ENCODE results near the gene KRTAP13-1. TPM values are rescaled to one million over a fixed set of nuclear protein-coding genes. Genes with fewer than 3 reads are reported as not detected.

KRTAP13-1 gene
- total RNA-seq, 4 donors from 2014 or later, result 9.5 TPM; not detected in 3

GRCh38 chr21:30415993-30416392 lies 20.2 kb downstream of the KRTAP13-1 start:
- H3K4me3 ChIP-seq, result no peak overlapping the region
- 82% methylated on average over 5 of the region's 5 CpGs for WGBS
- H3K27me3 ChIP-seq, result no peaks in the 10 kb centered on the region
- H3K27ac ChIP-seq, result no peak overlapping the region
- no peak for DNase-seq (ENCODE audit: low spot score in 2 of 2)
- no peaks in the 10 kb centered on the region for H3K36me3 ChIP-seq
- H3K4me1 ChIP-seq, result no peaks in the 10 kb centered on the region
- H3K9me3 ChIP-seq, result no peaks in the 10 kb centered on the region
- TF ChIP-seq POLR2A (IDR thresholded peaks at IDR 0.05), result no peak
- no peak for TF ChIP-seq CTCF (IDR thresholded peaks at IDR 0.05)
- no peak for TF ChIP-seq POLR2AphosphoS5 (IDR thresholded peaks at IDR 0.05)
- no peak for TF ChIP-seq EP300 (IDR thresholded peaks at IDR 0.05)

- WGBS, result 68% methylated on average over 5 of the region's 5 CpGs
- no peak for DNase-seq (ENCODE audit: low spot score in 2 of 2)
- no peaks in the 10 kb centered on the region for H3K9me3 ChIP-seq
- H3K27me3 ChIP-seq, result peaks cover 4% of the 10 kb centered on the region
- TF ChIP-seq EP300 (IDR thresholded peaks at IDR 0.05) (no peak), CTCF (IDR thresholded peaks at IDR 0.05) (no peak), POLR2AphosphoS5 (IDR thresholded peaks at IDR 0.05) (no peak), POLR2A (IDR thresholded peaks at IDR 0.05) (no peak)
- no peaks in the 10 kb centered on the region for H3K36me3 ChIP-seq
- H3K4me3 ChIP-seq, result no peak within 1 kb of the TSS
- no peaks in the 10 kb centered on the region for H3K4me1 ChIP-seq
- no peak within 1 kb of the TSS for H3K27ac ChIP-seq
Measured at GRCh38 chr21:30425826-30426225, 30.0 kb downstream of the KRTAP13-1 start, which contains the start of gene KRTAP13-3. KRTAP13-3 (minus strand) TSS chr21:30425926; CDS start chr21:30425912, 14 bp downstream.

- Histone ChIP-seq H3K4me3 (no peak overlapping the region), H3K27me3 (peaks cover 4% of the 10 kb centered on the region), H3K36me3 (no peaks in the 10 kb centered on the region), H3K4me1 (no peaks in the 10 kb centered on the region), H3K27ac (no peak overlapping the region), H3K9me3 (no peaks in the 10 kb centered on the region)
- 52% methylated on average over 3 of the region's 3 CpGs for WGBS
- TF ChIP-seq POLR2A (IDR thresholded peaks at IDR 0.05) (no peak), POLR2AphosphoS5 (IDR thresholded peaks at IDR 0.05) (no peak), EP300 (IDR thresholded peaks at IDR 0.05) (no peak), CTCF (IDR thresholded peaks at IDR 0.05) (no peak)
- no peak for DNase-seq (ENCODE audit: low spot score in 2 of 2)
Measured at GRCh38 chr21:30426731-30427130, 30.9 kb downstream of the KRTAP13-1 start.

- DNase-seq (ENCODE audit: low spot score in 2 of 2), result no peak
- Histone ChIP-seq H3K27me3 (peaks cover 4% of the 10 kb centered on the region), H3K4me1 (no peaks in the 10 kb centered on the region), H3K36me3 (no peaks in the 10 kb centered on the region), H3K9me3 (no peaks in the 10 kb centered on the region), H3K4me3 (no peak within 1 kb of the TSS), H3K27ac (no peak within 1 kb of the TSS)
- TF ChIP-seq EP300 (IDR thresholded peaks at IDR 0.05) (no peak), POLR2AphosphoS5 (IDR thresholded peaks at IDR 0.05) (no peak), POLR2A (IDR thresholded peaks at IDR 0.05) (no peak), CTCF (IDR thresholded peaks at IDR 0.05) (no peak)
- WGBS, result 83% methylated on average over 9 of the region's 9 CpGs
Measured at GRCh38 chr21:30430170-30430655, 34.4 kb downstream of the KRTAP13-1 start, which contains the start of gene KRTAP13-4. KRTAP13-4 (plus strand) TSS chr21:30430220; CDS start chr21:30430276, 56 bp downstream.

GRCh38 chr21:30434033-30434631 lies 38.3 kb downstream of the KRTAP13-1 start:
- H3K9me3 ChIP-seq, result no peaks in the 10 kb centered on the region
- H3K4me1 ChIP-seq, result no peaks in the 10 kb centered on the region
- no peak for DNase-seq (ENCODE audit: low spot score in 2 of 2)
- TF ChIP-seq CTCF (IDR thresholded peaks at IDR 0.05) (peak in 1 of 2 donors; percentile 54), POLR2AphosphoS5 (IDR thresholded peaks at IDR 0.05) (no peak)
- 52% methylated on average over 10 of the region's 10 CpGs for WGBS
- H3K4me3 ChIP-seq, result no peak overlapping the region
- no peaks in the 10 kb centered on the region for H3K36me3 ChIP-seq
- peaks cover 4% of the 10 kb centered on the region for H3K27me3 ChIP-seq
- no peak overlapping the region for H3K27ac ChIP-seq

Measured in suprapubic skin (tissue), 4 donors.